ENCODE results near the gene RALGPS1. TPM values are rescaled to one million over a fixed set of nuclear protein-coding genes. Genes with fewer than 3 reads are reported as not detected.
"Not testable (repeated sequence)": the region's sequence is repeated elsewhere in the genome, so short reads cannot be mapped to it uniquely, and the experiment has no call there.

The RALGPS1 gene
- total RNA-seq, 2 experiments from 2014 or later: 2.1 to 2.4 TPM

- Mint-ChIP-seq H3K4me1 (ENCODE audit: low read depth) (no peaks in the 10 kb centered on the region), H3K36me3 (ENCODE audit: low read depth) (no peaks in the 10 kb centered on the region), H3K27ac (no peak overlapping the region), H3K27me3 (ENCODE audit: low read depth) (no peaks in the 10 kb centered on the region), H3K4me3 (no peak overlapping the region), H3K9me3 (no peaks in the 10 kb centered on the region)
- intact Hi-C loops (cut with micrococcal nuclease): no loop called here
- no peak for DNase-seq
- CTCF ChIA-PET: interaction anchor here (0.6 kb wide), 1 partner anchor 207 kb away, joined by 3 read pairs; no protein-coding TSS in a partner anchor
These were observed 230.3 kb downstream of the RALGPS1 start for GRCh38 chr9:127144670-127145445.

GRCh38 chr9:127146841-127147240, 232.3 kb downstream of the RALGPS1 start:
- H3K4me1 Mint-ChIP-seq (ENCODE audit: low read depth); DNase-seq; intact Hi-C loops (cut with micrococcal nuclease); H3K27ac Mint-ChIP-seq; H3K4me3 Mint-ChIP-seq; H3K27me3 Mint-ChIP-seq (ENCODE audit: low read depth); H3K9me3 Mint-ChIP-seq; H3K36me3 Mint-ChIP-seq (ENCODE audit: low read depth): not testable (repeated sequence)
- CTCF ChIA-PET: interaction anchor here (0.6 kb wide), 2 partner anchors 35 to 54 kb away, joined by 3 to 4 read pairs; no protein-coding TSS in a partner anchor

GRCh38 chr9:127147251-127147650, 232.7 kb downstream of the RALGPS1 start:
- Mint-ChIP-seq H3K4me1 (ENCODE audit: low read depth) (no peaks in the 10 kb centered on the region), H3K27ac (no peak overlapping the region), H3K9me3 (no peaks in the 10 kb centered on the region), H3K27me3 (ENCODE audit: low read depth) (peaks cover 3% of the 10 kb centered on the region), H3K4me3 (no peak overlapping the region), H3K36me3 (ENCODE audit: low read depth) (no peaks in the 10 kb centered on the region)
- intact Hi-C loops (cut with micrococcal nuclease): no loop called here
- CTCF ChIA-PET: interaction anchor here (0.6 kb wide), 1 partner anchor 35 kb away, joined by 4 read pairs; no protein-coding TSS in a partner anchor
- DNase-seq: no peak

GRCh38 chr9:127148014-127148413, 233.4 kb downstream of the RALGPS1 start:
- Mint-ChIP-seq H3K27me3 (ENCODE audit: low read depth) (peaks cover 8% of the 10 kb centered on the region), H3K36me3 (ENCODE audit: low read depth) (no peaks in the 10 kb centered on the region), H3K4me1 (ENCODE audit: low read depth) (no peaks in the 10 kb centered on the region)

GRCh38 chr9:127149010-127149409, 234.4 kb downstream of the RALGPS1 start:
- no peak overlapping the region for H3K27ac Mint-ChIP-seq
- CTCF ChIA-PET: no interaction called here
- DNase-seq: no peak
- no peak overlapping the region for H3K4me3 Mint-ChIP-seq
- H3K36me3 Mint-ChIP-seq (ENCODE audit: low read depth): no peaks in the 10 kb centered on the region
- peaks cover 8% of the 10 kb centered on the region for H3K27me3 Mint-ChIP-seq (ENCODE audit: low read depth)
- no peaks in the 10 kb centered on the region for H3K9me3 Mint-ChIP-seq
- intact Hi-C loops (cut with micrococcal nuclease): no loop called here
- H3K4me1 Mint-ChIP-seq (ENCODE audit: low read depth): peaks cover 2% of the 10 kb centered on the region

More at GRCh38 chr9:127148014-127148413, 233.4 kb downstream of the RALGPS1 start:
- CTCF ChIA-PET: no interaction called here
- intact Hi-C loops (cut with micrococcal nuclease): no loop called here
- no peak for DNase-seq
- Mint-ChIP-seq H3K4me3 (no peak overlapping the region), H3K9me3 (no peaks in the 10 kb centered on the region), H3K27ac (no peak overlapping the region)

GRCh38 chr9:127149463-127150390, 235.1 kb downstream of the RALGPS1 start:
- CTCF ChIA-PET: no interaction called here
- Mint-ChIP-seq H3K9me3 (no peaks in the 10 kb centered on the region), H3K4me1 (ENCODE audit: low read depth) (peaks cover 9% of the 10 kb centered on the region), H3K27ac (no peak overlapping the region), H3K36me3 (ENCODE audit: low read depth) (no peaks in the 10 kb centered on the region), H3K27me3 (ENCODE audit: low read depth) (peaks cover 8% of the 10 kb centered on the region), H3K4me3 (no peak overlapping the region)
- intact Hi-C loops (cut with micrococcal nuclease): no loop called here
- no peak for DNase-seq

GRCh38 chr9:127153501-127153900, 238.9 kb downstream of the RALGPS1 start:
- DNase-seq: no peak
- peaks cover 8% of the 10 kb centered on the region for H3K27me3 Mint-ChIP-seq (ENCODE audit: low read depth)
- no peaks in the 10 kb centered on the region for H3K9me3 Mint-ChIP-seq
- CTCF ChIA-PET: no interaction called here
- peaks cover 9% of the 10 kb centered on the region for H3K4me1 Mint-ChIP-seq (ENCODE audit: low read depth)
- no peak overlapping the region for H3K4me3 Mint-ChIP-seq
- H3K27ac Mint-ChIP-seq: no peak overlapping the region
- no peaks in the 10 kb centered on the region for H3K36me3 Mint-ChIP-seq (ENCODE audit: low read depth)
- intact Hi-C loops (cut with micrococcal nuclease): no loop called here

- Mint-ChIP-seq H3K4me3 (no peak overlapping the region), H3K36me3 (ENCODE audit: low read depth) (no peaks in the 10 kb centered on the region), H3K4me1 (ENCODE audit: low read depth) (peaks cover 9% of the 10 kb centered on the region), H3K27ac (no peak overlapping the region), H3K9me3 (no peaks in the 10 kb centered on the region), H3K27me3 (ENCODE audit: low read depth) (peaks cover 8% of the 10 kb centered on the region)
- intact Hi-C loops (cut with micrococcal nuclease): no loop called here
- CTCF ChIA-PET: interaction anchor here (0.7 kb wide), 1 partner anchor 15 kb away, joined by 3 read pairs; no protein-coding TSS in a partner anchor
- no peak for DNase-seq
These were observed 239.4 kb downstream of the RALGPS1 start for GRCh38 chr9:127154003-127154389.

- no peak overlapping the region for H3K27ac Mint-ChIP-seq
These were observed 240.0 kb downstream of the RALGPS1 start for GRCh38 chr9:127154390-127155191.

GRCh38 chr9:127155314-127155960, 240.9 kb downstream of the RALGPS1 start:
- intact Hi-C loops (cut with micrococcal nuclease): no loop called here
- Mint-ChIP-seq H3K27ac (no peak overlapping the region), H3K27me3 (ENCODE audit: low read depth) (peaks cover 8% of the 10 kb centered on the region), H3K36me3 (ENCODE audit: low read depth) (no peaks in the 10 kb centered on the region), H3K4me3 (no peak overlapping the region), H3K9me3 (no peaks in the 10 kb centered on the region), H3K4me1 (ENCODE audit: low read depth) (peaks cover 9% of the 10 kb centered on the region)
- CTCF ChIA-PET: no interaction called here
- DNase-seq: no peak

More at GRCh38 chr9:127154390-127155191, 240.0 kb downstream of the RALGPS1 start:
- intact Hi-C loops (cut with micrococcal nuclease): no loop called here
- Mint-ChIP-seq H3K36me3 (ENCODE audit: low read depth) (no peaks in the 10 kb centered on the region), H3K4me1 (ENCODE audit: low read depth) (peaks cover 9% of the 10 kb centered on the region), H3K9me3 (no peaks in the 10 kb centered on the region), H3K27me3 (ENCODE audit: low read depth) (peaks cover 8% of the 10 kb centered on the region), H3K4me3 (no peak overlapping the region)
- CTCF ChIA-PET: interaction anchor here (0.7 kb wide), 2 partner anchors 14 to 35 kb away, joined by 3 read pairs; no protein-coding TSS in a partner anchor
- no peak for DNase-seq

GRCh38 chr9:127158786-127159324, 244.3 kb downstream of the RALGPS1 start:
- CTCF ChIA-PET: interaction anchor here (0.6 kb wide), 1 partner anchor 104 kb away, joined by 3 read pairs; no protein-coding TSS in a partner anchor
- H3K27me3 Mint-ChIP-seq (ENCODE audit: low read depth): no peaks in the 10 kb centered on the region

More at GRCh38 chr9:127158786-127159324, 244.3 kb downstream of the RALGPS1 start:
- peaks cover 19% of the 10 kb centered on the region for H3K4me1 Mint-ChIP-seq (ENCODE audit: low read depth)
- no peaks in the 10 kb centered on the region for H3K36me3 Mint-ChIP-seq (ENCODE audit: low read depth)
- intact Hi-C loops (cut with micrococcal nuclease): no loop called here
- H3K9me3 Mint-ChIP-seq: no peaks in the 10 kb centered on the region
- H3K4me3 Mint-ChIP-seq: no peak overlapping the region
- DNase-seq: no peak
- H3K27ac Mint-ChIP-seq: no peak overlapping the region

Measured in activated naive CD4-positive, alpha-beta T cell treated with anti-CD3 and anti-CD28 coated beads for 36 hours (primary cell).